Measurements from ENCODE around the gene PTPRN2.
"Not testable (repeated sequence)": the region's sequence is repeated elsewhere in the genome, so short reads cannot be mapped to it uniquely, and the experiment has no call there.

PTPRN2 gene

DNA sequence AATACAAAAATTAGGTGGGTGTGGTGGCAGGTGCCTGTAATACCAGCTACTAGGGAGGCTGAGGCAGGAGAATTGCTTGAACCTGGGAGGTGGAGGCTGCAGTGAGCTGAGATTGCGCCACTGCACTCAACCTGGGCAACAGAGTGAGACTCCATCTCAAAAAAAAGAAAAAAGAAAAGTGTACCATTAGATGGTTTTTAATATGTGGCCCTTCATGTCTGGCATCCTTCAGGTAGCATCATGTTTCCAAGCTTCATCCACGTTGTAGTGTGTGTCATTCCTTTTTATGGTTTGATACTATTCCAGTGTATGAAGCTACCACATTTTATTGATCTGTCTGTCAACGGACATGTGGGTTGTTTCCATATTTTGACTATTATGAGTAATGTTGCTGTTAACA, 1097.8 kb downstream of the PTPRN2 start:
- DNase-seq (ENCODE audit: low read depth in 2 of 2): not testable (repeated sequence)

Measured in activated CD4-positive, alpha-beta T cell treated with anti-CD3 and anti-CD28 coated beads for 24 hours (primary cell).